IMR-90 (cell line): ENCODE data around the gene YEATS4. TPM values are rescaled to one million over a fixed set of nuclear protein-coding genes. Genes with fewer than 3 reads are reported as not detected.

Experiments used
- ATAC-seq: fragments of 200-7000 bp; cut with Tn5 transposase; 2 replicates; pipeline ENCODE4 v1.9.1; 2020; ENCODE audit warnings: low read depth, mild to moderate bottlenecking, moderate library complexity
- BruUV-seq: library from RNA; stranded (reverse); fragments of 400-500 nt; replicated peaks from 2 replicates; lab custom pipeline; 2021; lab: Mats Ljungman, UMichigan
- CTCF ChIA-PET: fragments of 300-600 bp; formaldehyde crosslinking; extraction: SDS; loops from one replicate; lab custom pipeline; 2021; ENCODE audit warnings: antibody characterized with exemption; lab: Yijun Ruan, JAX
- POLR2A ChIA-PET: fragments of 300-600 bp; sonication (Branson Sonifier 250); formaldehyde crosslinking; loops from one replicate; lab custom pipeline; 2022; ENCODE audit warnings: antibody characterized with exemption; ENCODE audit not compliant: unreplicated experiment; lab: Charles Lee
- DNase-seq: peaks from one replicate; pipeline ENCODE4 v3.0.0; 2013
- H2AFZ ChIP-seq: replicated peaks from 2 replicates; pipeline ENCODE3; 2013; ENCODE audit warnings: low read length, mild to moderate bottlenecking; ENCODE audit not compliant: poor library complexity
- H2AK5ac ChIP-seq: 2 replicates; pipeline ENCODE4 v1.6.1; 2013; ENCODE audit warnings: low read depth, low read length, inconsistent platforms
- H2AK9ac ChIP-seq: replicated peaks from 2 replicates; pipeline ENCODE3; 2013; ENCODE audit warnings: mild to moderate bottlenecking, low read depth, low read length, moderate library complexity; ENCODE audit not compliant: poor library complexity
- H2BK120ac ChIP-seq: 2 replicates; pipeline ENCODE4 v1.6.1; 2013; ENCODE audit warnings: low read depth, low read length, inconsistent platforms
- H2BK15ac ChIP-seq: 3 replicates; pipeline ENCODE4 v1.6.1; 2013; ENCODE audit warnings: low read depth, low read length, inconsistent platforms
- H2BK20ac ChIP-seq: 2 replicates; pipeline ENCODE4 v1.6.1; 2013; ENCODE audit warnings: low read depth, mild to moderate bottlenecking, inconsistent platforms, low read length, moderate library complexity
- H2BK5ac ChIP-seq: 2 replicates; pipeline ENCODE4 v1.6.1; 2013; ENCODE audit warnings: mild to moderate bottlenecking, low read depth, low read length, inconsistent platforms; ENCODE audit not compliant: poor library complexity, severe bottlenecking
- H3K14ac ChIP-seq: replicated peaks from 2 replicates; pipeline ENCODE4 v1.6.1; 2013; ENCODE audit warnings: low read depth, low read length, inconsistent platforms
- H3K18ac ChIP-seq: 2 replicates; pipeline ENCODE4 v1.6.1; 2013; ENCODE audit warnings: low read depth, low read length, control low read depth
- H3K23ac ChIP-seq: 2 replicates; pipeline ENCODE4 v1.6.1; 2013; ENCODE audit warnings: low read depth, low read length, inconsistent platforms
- H3K27ac ChIP-seq: 2 replicates; pipeline ENCODE4 v1.5.1; 2013; ENCODE audit warnings: mild to moderate bottlenecking, control low read depth, low read length; ENCODE audit not compliant: insufficient read depth
- H3K27me3 ChIP-seq: 2 replicates; pipeline ENCODE4 v1.6.1; 2013; ENCODE audit warnings: low read length; ENCODE audit not compliant: control insufficient read depth, insufficient read depth
- H3K36me3 ChIP-seq: 2 replicates; pipeline ENCODE4 v1.6.1; 2013; ENCODE audit warnings: low read length, mixed read lengths; ENCODE audit not compliant: control insufficient read depth, insufficient read depth
- H3K4ac ChIP-seq: 2 replicates; pipeline ENCODE4 v1.6.1; 2013; ENCODE audit warnings: low read depth, low read length, inconsistent platforms
- H3K4me1 ChIP-seq: 2 replicates; pipeline ENCODE4 v1.6.1; 2013; ENCODE audit warnings: low read length, mixed read lengths; ENCODE audit not compliant: control insufficient read depth, insufficient read depth
- H3K4me2 ChIP-seq: 2 replicates; pipeline ENCODE4 v1.6.1; 2013; ENCODE audit warnings: low read depth, mild to moderate bottlenecking, control low read depth, low read length, moderate library complexity
- H3K4me3 ChIP-seq: 2 replicates; pipeline ENCODE4 v1.5.1; 2013; ENCODE audit warnings: low read depth, mild to moderate bottlenecking, control low read depth, low read length, moderate library complexity; ENCODE audit not compliant: insufficient read depth
- H3K56ac ChIP-seq: 2 replicates; pipeline ENCODE4 v1.6.1; 2013; ENCODE audit warnings: low read length, inconsistent platforms; ENCODE audit not compliant: insufficient read depth; ENCODE audit errors: extremely low read depth
- H3K79me1 ChIP-seq, 2 experiments: 2 replicates each; pipeline ENCODE4 v1.6.1; 2013; ENCODE audit warnings: low read length in 2 of 2, inconsistent platforms in 1 of 2, low read depth in 1 of 2
- H3K9ac ChIP-seq: 2 replicates; pipeline ENCODE4 v1.6.1; 2013; ENCODE audit warnings: low read depth, low read length, control low read depth
- H3K9me1 ChIP-seq: 2 replicates; pipeline ENCODE4 v1.6.1; 2013; ENCODE audit warnings: low read length, inconsistent platforms; ENCODE audit not compliant: insufficient read depth
- H3K9me3 ChIP-seq: 2 replicates; pipeline ENCODE4 v1.6.1; 2013; ENCODE audit warnings: low read length; ENCODE audit not compliant: control insufficient read depth, insufficient read depth
- H4K20me1 ChIP-seq: 2 replicates; pipeline ENCODE4 v1.6.1; 2013; ENCODE audit warnings: low read length, inconsistent platforms; ENCODE audit not compliant: insufficient read depth
- H4K5ac ChIP-seq: 2 replicates; pipeline ENCODE4 v1.6.1; 2013; ENCODE audit warnings: mild to moderate bottlenecking, low read depth, low read length, control low read depth
- H4K8ac ChIP-seq, 2 experiments: 2 replicates each; pipeline ENCODE4 v1.6.1; 2013; ENCODE audit warnings: low read depth in 2 of 2, low read length in 2 of 2, control low read depth in 1 of 2, inconsistent platforms in 1 of 2
- H4K91ac ChIP-seq: 2 replicates; pipeline ENCODE4 v1.6.1; 2013; ENCODE audit warnings: low read depth, low read length, inconsistent platforms; ENCODE audit not compliant: insufficient read depth
- BHLHE40 ChIP-seq: fragments of 150-350 bp; IDR thresholded peaks from 2 replicates; pipeline ENCODE4 v1.6.1; 2016; ENCODE audit warnings: mild to moderate bottlenecking, low read depth, low read length
- CEBPB ChIP-seq: IDR thresholded peaks from 2 replicates; pipeline ENCODE4 v1.6.1; 2012; ENCODE audit warnings: low read depth, low read length, improper control_type of control experiment
- CHD1 ChIP-seq: IDR thresholded peaks from 2 replicates; pipeline ENCODE4 v1.6.1; 2012; ENCODE audit warnings: low read depth, low read length, improper control_type of control experiment
- CTCF ChIP-seq: conservative IDR thresholded peaks from 2 replicates; pipeline ENCODE4 v1.5.1; 2012; ENCODE audit warnings: mild to moderate bottlenecking, low read depth, low read length, improper control_type of control experiment
- ELK1 ChIP-seq: fragments of 150-350 bp; IDR thresholded peaks from 2 replicates; pipeline ENCODE4 v1.6.1; 2016; ENCODE audit warnings: low read depth, mild to moderate bottlenecking, low read length, moderate library complexity, borderline replicate concordance
- FOS ChIP-seq: fragments of 150-350 bp; IDR thresholded peaks from 2 replicates; pipeline ENCODE4 v1.6.1; 2016; ENCODE audit warnings: low read depth, low read length
- MAFK ChIP-seq: IDR thresholded peaks from 2 replicates; pipeline ENCODE4 v1.6.1; 2012; ENCODE audit warnings: low read depth, low read length, improper control_type of control experiment
- MAZ ChIP-seq: IDR thresholded peaks from 2 replicates; pipeline ENCODE4 v1.6.1; 2012; ENCODE audit warnings: low read depth, mild to moderate bottlenecking, low read length, improper control_type of control experiment, moderate library complexity, borderline replicate concordance
- NFE2L2 ChIP-seq: fragments of 150-350 bp; IDR thresholded peaks from 2 replicates; pipeline ENCODE4 v1.6.1; 2016; ENCODE audit warnings: low read depth, mild to moderate bottlenecking, low read length
- POLR2A ChIP-seq: IDR thresholded peaks from 2 replicates; pipeline ENCODE4 v1.6.1; 2012; ENCODE audit warnings: mild to moderate bottlenecking, low read depth, low read length
- RAD21 ChIP-seq: IDR thresholded peaks from 2 replicates; pipeline ENCODE4 v1.6.1; 2012; ENCODE audit warnings: low read length, improper control_type of control experiment
- RCOR1 ChIP-seq: IDR thresholded peaks from 2 replicates; pipeline ENCODE4 v1.6.1; 2012; ENCODE audit warnings: mild to moderate bottlenecking, low read length, improper control_type of control experiment; ENCODE audit not compliant: insufficient replicate concordance
- RFX5 ChIP-seq: IDR thresholded peaks from 2 replicates; pipeline ENCODE4 v1.8.0; 2012; ENCODE audit warnings: low read depth, mild to moderate bottlenecking, low read length, moderate library complexity
- SMC3 ChIP-seq: fragments of 150-350 bp; IDR thresholded peaks from 2 replicates; pipeline ENCODE4 v1.6.1; 2016; ENCODE audit warnings: low read depth, mild to moderate bottlenecking, antibody characterized with exemption, low read length, moderate library complexity
- USF2 ChIP-seq: fragments of 150-350 bp; IDR thresholded peaks from 2 replicates; pipeline ENCODE4 v1.6.1; 2017; ENCODE audit warnings: mild to moderate bottlenecking, antibody characterized with exemption, low read length, low read depth
- WGBS, 2 experiments: methylation state at CpG; one replicate each; pipeline versions ENCODE4 v1.1.5 to v1.1.7; 2013; ENCODE audit warnings: missing lambda C conversion rate in 2 of 2; ENCODE audit not compliant: insufficient read length in 1 of 2; ENCODE audit errors: extremely low coverage in 2 of 2; 5-methylcytosine and 5-hydroxymethylcytosine counted together
- dilution Hi-C: fragments of 300-500 bp; cut with HindIII; formaldehyde crosslinking; loops from one replicate; pipeline ENCODE4 v1.14.3; 2018; ENCODE audit warnings: low sequenced_read_pairs; ENCODE audit not compliant: unreplicated experiment
- in situ Hi-C: fragments of 300-500 bp; cut with MboI; formaldehyde crosslinking; loops from 3 replicates; pipeline ENCODE4 v1.14.3; 2019; ENCODE audit warnings: low sequenced_read_pairs, inconsistent platforms, mixed read lengths
- intact Hi-C: fragments of 100-400 bp; cut with micrococcal nuclease; formaldehyde crosslinking; loops from 2 replicates; pipeline ENCODE4 v1.10.0; 2022
- polyA plus RNA-seq, 3 experiments: library from polyadenylated mRNA; depleted of rRNA; stranded (reverse); fragments of >200 nt; gene quantifications; 2 replicates each; pipeline ENCODE4 v1.2.3, GENCODE V29; 2012; ENCODE audit warnings: low replicate concordance in 1 of 3
- total RNA-seq: library from RNA; depleted of rRNA; stranded (reverse); fragments of >200 nt; gene quantifications from 2 replicates; pipeline ENCODE4 v1.2.3, GENCODE V29; 2012

The YEATS4 gene
- total and polyA plus RNA-seq, 2 of the 4 experiments (the other 2 are of a cell fraction): 6.9 to 15.1 TPM

GRCh38 chr12:69348162-69348938 is 11.2 kb upstream of the YEATS4 start, which contains the start of gene LYZ:
LYZ (plus strand) TSS chr12:69348381; CDS start chr12:69348409, 28 bp downstream.
- DNase-seq: no peak
- Histone ChIP-seq H3K56ac (no peak within 1 kb of the TSS), H2BK15ac (no peak within 1 kb of the TSS), H2BK20ac (no peak within 1 kb of the TSS), H2AK5ac (no peak within 1 kb of the TSS), H3K27me3 (peaks cover 14% of the 10 kb centered on the region), H2AK9ac (no peak within 1 kb of the TSS), H4K91ac (no peak within 1 kb of the TSS), H3K36me3 (no peaks in the 10 kb centered on the region), H3K9ac (no peak within 1 kb of the TSS), H4K20me1 (no peaks in the 10 kb centered on the region), H3K9me1 (no peaks in the 10 kb centered on the region), H3K9me3 (no peaks in the 10 kb centered on the region), H3K4ac (no peak within 1 kb of the TSS), H2BK5ac (no peak within 1 kb of the TSS), H4K5ac (no peak within 1 kb of the TSS), H3K4me2 (no peak within 1 kb of the TSS), H3K27ac (no peak within 1 kb of the TSS), H3K18ac (no peak within 1 kb of the TSS), H2BK120ac (no peak within 1 kb of the TSS), H3K4me1 (no peaks in the 10 kb centered on the region), H3K23ac (no peak within 1 kb of the TSS), H2AFZ (no peak within 1 kb of the TSS), H3K4me3 (no peak within 1 kb of the TSS), H3K14ac (no peak within 1 kb of the TSS), H3K79me1 (no peaks in the 10 kb centered on the region), H4K8ac (no peak within 1 kb of the TSS)
- no CpG with 5 or more reads among the region's 4 CpGs for WGBS, 2 experiments
- dilution Hi-C loops (no loop called here), intact Hi-C loops (no loop called here), in situ Hi-C loops (loop anchor here (25.0 kb wide), 1 partner anchor 389 kb away; the partner anchor contains the start of gene RAB3IP)
- POLR2A ChIA-PET: no interaction called here
- ATAC-seq: no peak
- BruUV-seq: no TSS peak
- CTCF ChIA-PET: interaction anchor here (0.6 kb wide), 1 partner anchor 57 kb away, joined by 4 read pairs; no protein-coding TSS in a partner anchor
- no peak for TF ChIP-seq MAZ
- TF ChIP-seq CHD1: no peak
- no peak for TF ChIP-seq FOS
- no peak for TF ChIP-seq NFE2L2
- TF ChIP-seq USF2: no peak
- no peak for TF ChIP-seq RCOR1
- no peak for TF ChIP-seq CTCF
- no peak for TF ChIP-seq CEBPB
- TF ChIP-seq RFX5: no peak
- no peak for TF ChIP-seq POLR2A
- TF ChIP-seq MAFK: no peak
- no peak for TF ChIP-seq RAD21
- no peak for TF ChIP-seq BHLHE40
- no peak for TF ChIP-seq ELK1
- TF ChIP-seq SMC3: no peak
